Lung microvascular endothelial cell (primary cell): Measurements from ENCODE around the gene DLGAP5. TPM values are rescaled to one million over a fixed set of nuclear protein-coding genes. Genes with fewer than 3 reads are reported as not detected.

Experiments
- DNase-seq, 2 donors: peaks; one replicate each; pipeline versions ENCODE4 v3.0.0 to v3.0.0-alpha.2; 2010; ENCODE audit warnings: low read depth in 2 of 2
- total RNA-seq: library from RNA; depleted of rRNA; stranded (reverse); fragments of >200 nt; gene quantifications from 2 replicates; pipeline ENCODE4 v1.2.1, GENCODE V29; 2014

The DLGAP5 gene
- 3.6 and 18.3 TPM in 2 replicates for total RNA-seq

- DNase-seq, result peak; percentile 95
Measured at GRCh38 chr14:55191203-55192053, at the start of gene DLGAP5. Gene DLGAP5 (minus strand): TSS chr14:55191585. CDS start chr14:55189179, 2,406 bp downstream.

GRCh38 chr14:55240526-55241178, 49.3 kb upstream of the DLGAP5 start:
- DNase-seq, result no peak

GRCh38 chr14:55239320-55239719, 47.9 kb upstream of the DLGAP5 start:
- no peak for DNase-seq

- no peak for DNase-seq
Measured at GRCh38 chr14:55238019-55238680, 46.8 kb upstream of the DLGAP5 start.

- DNase-seq, result no peak
Measured at GRCh38 chr14:55233591-55233990, 42.2 kb upstream of the DLGAP5 start.

- DNase-seq, result no peak
Measured at GRCh38 chr14:55228261-55228660, 36.9 kb upstream of the DLGAP5 start.

- no peak for DNase-seq
Measured at GRCh38 chr14:55223364-55223763, 32.0 kb upstream of the DLGAP5 start.

GRCh38 chr14:55221968-55222367, 30.6 kb upstream of the DLGAP5 start:
- DNase-seq, result no peak

GRCh38 chr14:55221186-55221585, 29.8 kb upstream of the DLGAP5 start:
- peak; percentile 20 to 79 for DNase-seq

GRCh38 chr14:55220230-55220629, 28.8 kb upstream of the DLGAP5 start:
- DNase-seq, result no peak

- no peak for DNase-seq
Measured at GRCh38 chr14:55212634-55213033, 21.2 kb upstream of the DLGAP5 start.

GRCh38 chr14:55207832-55208231, 16.4 kb upstream of the DLGAP5 start:
- DNase-seq, result no peak

- DNase-seq, result no peak
Measured at GRCh38 chr14:55206175-55206693, 14.8 kb upstream of the DLGAP5 start.

GRCh38 chr14:55201219-55202101, 10.1 kb upstream of the DLGAP5 start:
- no peak for DNase-seq

- DNase-seq, result no peak
Measured at GRCh38 chr14:55200651-55201050, 9.3 kb upstream of the DLGAP5 start.

- no peak for DNase-seq
Measured at GRCh38 chr14:55198749-55199148, 7.4 kb upstream of the DLGAP5 start.

GRCh38 chr14:55194656-55195355, 3.4 kb upstream of the DLGAP5 start:
- DNase-seq, result no peak

- DNase-seq, result no peak
Measured at GRCh38 chr14:55192054-55192621, 753 bp upstream of the DLGAP5 start.

- DNase-seq, result peak in 1 of 2 donors; percentile 6
Measured at GRCh38 chr14:55190906-55191202, 531 bp downstream of the DLGAP5 start.

- DNase-seq, result peak in 1 of 2 donors; percentile 56
Measured at GRCh38 chr14:55188686-55189295, 2.6 kb downstream of the DLGAP5 start.
